ENCODE results near the gene EVC.

EVC gene

GRCh38 chr4:5755161-5755560 lies 44.2 kb downstream of the EVC start:
- DNase-seq (ENCODE audit: low spot score), result no peak

- no peak for DNase-seq (ENCODE audit: low spot score)
These were observed 44.7 kb downstream of the EVC start for GRCh38 chr4:5755679-5756078.

- DNase-seq (ENCODE audit: low spot score), result no peak
These were observed 45.3 kb downstream of the EVC start for GRCh38 chr4:5756271-5756670.

GRCh38 chr4:5757091-5757490 lies 46.1 kb downstream of the EVC start:
- DNase-seq (ENCODE audit: low spot score), result no peak

GRCh38 chr4:5757536-5757935 lies 46.5 kb downstream of the EVC start:
- DNase-seq (ENCODE audit: low spot score), result no peak

- no peak for DNase-seq (ENCODE audit: low spot score)
These were observed 47.0 kb downstream of the EVC start for GRCh38 chr4:5757954-5758353.

- DNase-seq (ENCODE audit: low spot score), result no peak
These were observed 47.7 kb downstream of the EVC start for GRCh38 chr4:5758741-5759140.

GRCh38 chr4:5759236-5760075 lies 48.5 kb downstream of the EVC start:
- DNase-seq (ENCODE audit: low spot score), result no peak

- no peak for DNase-seq (ENCODE audit: low spot score)
These were observed 49.2 kb downstream of the EVC start for GRCh38 chr4:5760246-5760645.

- DNase-seq (ENCODE audit: low spot score), result no peak
These were observed 50.0 kb downstream of the EVC start for GRCh38 chr4:5760936-5761480.

GRCh38 chr4:5770051-5770450 lies 59.0 kb downstream of the EVC start:
- DNase-seq (ENCODE audit: low spot score), result no peak

- DNase-seq (ENCODE audit: low spot score), result no peak
These were observed 61.7 kb downstream of the EVC start for GRCh38 chr4:5772528-5773270.

GRCh38 chr4:5773271-5773555 lies 62.2 kb downstream of the EVC start:
- no peak for DNase-seq (ENCODE audit: low spot score)

GRCh38 chr4:5774416-5775036 lies 63.5 kb downstream of the EVC start:
- DNase-seq (ENCODE audit: low spot score), result no peak

- DNase-seq (ENCODE audit: low spot score), result no peak
These were observed 65.5 kb downstream of the EVC start for GRCh38 chr4:5776510-5776909.

- DNase-seq (ENCODE audit: low spot score), result no peak
These were observed 70.0 kb downstream of the EVC start for GRCh38 chr4:5780831-5781480.

- no peak for DNase-seq (ENCODE audit: low spot score)
These were observed 70.7 kb downstream of the EVC start for GRCh38 chr4:5781691-5782090.

- no peak for DNase-seq (ENCODE audit: low spot score)
These were observed 72.0 kb downstream of the EVC start for GRCh38 chr4:5782829-5783476.

- DNase-seq (ENCODE audit: low spot score), result no peak
These were observed 72.5 kb downstream of the EVC start for GRCh38 chr4:5783486-5783885.

- no peak for DNase-seq (ENCODE audit: low spot score)
These were observed 73.0 kb downstream of the EVC start for GRCh38 chr4:5784021-5784420.

GRCh38 chr4:5784960-5785611 lies 74.1 kb downstream of the EVC start:
- no peak for DNase-seq (ENCODE audit: low spot score)
